Measurements from ENCODE around the gene ZEB1.
"Not testable (repeated sequence)": the region's sequence is repeated elsewhere in the genome, so short reads cannot be mapped to it uniquely, and the experiment has no call there.

GRCh38 chr10:31363696-31364095, 44.7 kb downstream of the ZEB1 start:
- TF ChIP-seq POLR2A, CTCF, POLR2AphosphoS5 (IDR thresholded peaks at IDR 0.05): not testable (repeated sequence)

Measured in breast epithelium (tissue), 3 donors.